ENCODE results near the gene CD300LG. TPM values are rescaled to one million over a fixed set of nuclear protein-coding genes. Genes with fewer than 3 reads are reported as not detected.

CD300LG gene
- polyA plus RNA-seq, 2 of the 4 experiments (the other 2 are of a cell fraction): not detected

GRCh38 chr17:43855061-43855460 is 8.1 kb downstream of the CD300LG start:
- Histone ChIP-seq H3K27ac (no peak overlapping the region), H3K9me3 (no peaks in the 10 kb centered on the region), H3K4me3 (no peak overlapping the region), H3K4me1 (peaks cover 2% of the 10 kb centered on the region; the same call in 1 of the 3 replicates), H3K4me2 (no peak overlapping the region)
- ChIA-PET POLR2A (no interaction called here), CTCF (interaction anchor here (0.8 to 13.9 kb wide), 6 partner anchors 11 to 161 kb away, joined by 3 to 168 read pairs (median 4); partner anchors contain the start of gene CD300LG)
- FAIRE-seq (no peak), DNase-seq (ENCODE audit: low read depth in 1 of 2, low spot score in 1 of 2) (no peak), ATAC-seq (no peak)
- 74% methylated on average over 9 of the region's 9 CpGs for WGBS (ENCODE audit: missing lambda C conversion rate)
- TF ChIP-seq HES2 (IDR thresholded peaks at IDR 0.05): no peak
- no peak for TF ChIP-seq SREBF2 (IDR thresholded peaks at IDR 0.05)

DNA sequence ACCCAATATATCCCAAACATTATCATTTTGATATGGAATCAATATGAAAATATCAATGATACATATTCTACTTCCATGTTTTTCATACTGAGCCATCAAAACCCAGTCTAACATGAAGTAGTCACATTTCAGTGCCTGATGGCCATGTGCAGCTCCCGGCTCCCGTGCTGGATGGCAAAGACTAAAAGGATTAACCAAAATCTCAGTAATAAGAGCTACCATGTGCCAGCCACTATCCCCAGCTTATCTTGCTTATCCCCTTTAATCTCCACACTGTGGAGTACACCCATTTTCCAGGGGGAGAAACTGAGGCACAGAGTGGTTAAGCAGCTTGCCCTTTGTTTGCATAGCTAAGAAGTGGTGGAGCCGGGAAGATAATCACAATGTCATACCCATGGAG is 9.2 kb downstream of the CD300LG start:
- no peak overlapping the region for H3K4me3 ChIP-seq
- TF ChIP-seq TFCP2L1 (CRISPR knock-in tag; IDR thresholded peaks at IDR 0.05) (no peak), CHD2 (IDR thresholded peaks at IDR 0.05; ENCODE audit: low read length, partially characterized antibody) (no peak), CEBPB (IDR thresholded peaks at IDR 0.05) (no peak), BHLHE40 (IDR thresholded peaks at IDR 0.05; ENCODE audit: low read depth, low read length) (no peak), SREBF2 (IDR thresholded peaks at IDR 0.05) (no peak), MYC (IDR thresholded peaks at IDR 0.05; ENCODE audit: borderline replicate concordance, low read length) (no peak), JUN (IDR thresholded peaks at IDR 0.05) (no peak), MAZ (IDR thresholded peaks at IDR 0.05; ENCODE audit: borderline replicate concordance, low read depth, low read length) (no peak)
- POLR2A ChIA-PET: interaction anchor here (1.4 kb wide), 1 partner anchor 10 kb away, joined by 3 read pairs; no protein-coding TSS in a partner anchor
- H3K27ac ChIP-seq: no peak overlapping the region
- DNase-seq (ENCODE audit: low read depth in 1 of 2, low spot score in 1 of 2) (no peak), ATAC-seq (no peak), FAIRE-seq (no peak)
- peaks cover 5% of the 10 kb centered on the region; the same call in 1 of the 3 replicates for H3K4me1 ChIP-seq
- CTCF ChIA-PET: interaction anchor here (1.1 to 13.9 kb wide), 5 partner anchors 12 to 227 kb away, joined by 3 to 168 read pairs (median 8); partner anchors contain the start of gene CD300LG
- H3K4me2 ChIP-seq: no peak overlapping the region
- WGBS (ENCODE audit: missing lambda C conversion rate): 76% methylated on average over 3 of the region's 3 CpGs
- H3K9me3 ChIP-seq: no peaks in the 10 kb centered on the region

DNA sequence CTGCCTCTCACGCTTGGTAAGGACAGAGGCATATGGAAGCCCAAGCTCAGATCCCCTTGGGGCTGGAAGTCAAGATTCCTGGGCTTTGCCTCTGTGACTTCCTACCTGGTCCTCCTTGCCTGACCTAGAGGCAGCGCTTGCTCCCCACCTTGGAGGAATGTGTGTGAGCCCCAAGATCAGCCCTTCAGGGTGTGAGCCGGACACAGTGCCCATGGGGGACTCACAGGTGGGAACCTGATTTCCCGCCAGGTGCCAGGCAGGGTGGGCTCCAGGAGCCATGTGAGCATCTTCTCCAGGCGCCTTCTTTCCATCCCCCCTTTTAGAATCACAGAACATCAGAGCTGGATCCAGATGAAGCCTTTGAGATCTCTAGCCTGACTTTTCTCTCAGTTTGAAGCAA is 10.2 kb downstream of the CD300LG start:
- POLR2A ChIA-PET: interaction anchor here (1.4 kb wide), 1 partner anchor 11 kb away, joined by 3 read pairs; no protein-coding TSS in a partner anchor
- CTCF ChIA-PET: interaction anchor here (1.1 to 13.9 kb wide), 7 partner anchors 13 to 226 kb away, joined by 3 to 168 read pairs (median 8); partner anchors contain the start of gene CD300LG
- H3K27ac ChIP-seq: no peak overlapping the region

GRCh38 chr17:43857957-43858600 is 11.1 kb downstream of the CD300LG start:
- DNase-seq (ENCODE audit: low read depth in 1 of 2, low spot score in 1 of 2): no peak
- Histone ChIP-seq H3K4me3 (no peak overlapping the region), H3K4me1 (peaks cover 5% of the 10 kb centered on the region; the same call in 1 of the 3 replicates), H3K9me3 (no peaks in the 10 kb centered on the region), H3K27ac (no peak overlapping the region), H3K4me2 (no peak overlapping the region)
- no peak for FAIRE-seq
- CTCF ChIA-PET: interaction anchor here (0.6 to 13.9 kb wide), 9 partner anchors 13 to 372 kb away, joined by 3 to 168 read pairs (median 4); partner anchors contain the start of gene CD300LG
- POLR2A ChIA-PET: no interaction called here
- WGBS (ENCODE audit: missing lambda C conversion rate): 38% methylated on average over 12 of the region's 12 CpGs
- ATAC-seq: no peak
- TF ChIP-seq NPAS2 (CRISPR knock-in tag; IDR thresholded peaks at IDR 0.05; ENCODE audit: borderline replicate concordance) (no peak), JUNB (IDR thresholded peaks at IDR 0.05) (no peak), ESRRA (IDR thresholded peaks at IDR 0.05; ENCODE audit: borderline replicate concordance, low read length) (no peak), ZFP36 (IDR thresholded peaks at IDR 0.05; ENCODE audit: borderline replicate concordance, partially characterized antibody) (no peak), RARB (CRISPR knock-in tag; IDR thresholded peaks at IDR 0.05) (no peak), EP300 (IDR thresholded peaks at IDR 0.05) (no peak), GATA3 (IDR thresholded peaks at IDR 0.05; ENCODE audit: borderline replicate concordance) (no peak), CHD2 (IDR thresholded peaks at IDR 0.05; ENCODE audit: low read length, partially characterized antibody) (no peak), JUN (IDR thresholded peaks at IDR 0.05) (no peak), KDM5A (IDR thresholded peaks at IDR 0.05) (no peak), SMC3 (IDR thresholded peaks at IDR 0.05) (no peak), FOSB (CRISPR knock-in tag; IDR thresholded peaks at IDR 0.05) (no peak), HOXA7 (CRISPR knock-in tag; IDR thresholded peaks at IDR 0.05) (no peak)

More for the DNA sequence above, 10.2 kb downstream of the CD300LG start:
- TF ChIP-seq CHD4 (IDR thresholded peaks at IDR 0.05; ENCODE audit: borderline replicate concordance): no peak
- TF ChIP-seq ZC3H11A (IDR thresholded peaks at IDR 0.05): no peak
- no peak for TF ChIP-seq PHF8 (IDR thresholded peaks at IDR 0.05; ENCODE audit: borderline replicate concordance, low read depth)
- no peak for TF ChIP-seq SREBF2 (IDR thresholded peaks at IDR 0.05)
- TF ChIP-seq KDM1A (IDR thresholded peaks at IDR 0.05; ENCODE audit: low read depth): no peak
- TF ChIP-seq RNF2 (IDR thresholded peaks at IDR 0.05; ENCODE audit: borderline replicate concordance, low read depth): no peak
- no peak for TF ChIP-seq FOSB (CRISPR knock-in tag; IDR thresholded peaks at IDR 0.05)
- no peak for TF ChIP-seq POLR2A (IDR thresholded peaks at IDR 0.05; ENCODE audit: low read length)
- TF ChIP-seq HES2 (IDR thresholded peaks at IDR 0.05): no peak
- no peak for TF ChIP-seq CBX8 (IDR thresholded peaks at IDR 0.05)
- TF ChIP-seq RAD21 (conservative IDR thresholded peaks at IDR 0.05 in 1 of 2, IDR thresholded peaks at IDR 0.05 in 1 of 2): no peak
- TF ChIP-seq MAFK (IDR thresholded peaks at IDR 0.05; ENCODE audit: partially characterized antibody): no peak
- TF ChIP-seq, protein P1, sequence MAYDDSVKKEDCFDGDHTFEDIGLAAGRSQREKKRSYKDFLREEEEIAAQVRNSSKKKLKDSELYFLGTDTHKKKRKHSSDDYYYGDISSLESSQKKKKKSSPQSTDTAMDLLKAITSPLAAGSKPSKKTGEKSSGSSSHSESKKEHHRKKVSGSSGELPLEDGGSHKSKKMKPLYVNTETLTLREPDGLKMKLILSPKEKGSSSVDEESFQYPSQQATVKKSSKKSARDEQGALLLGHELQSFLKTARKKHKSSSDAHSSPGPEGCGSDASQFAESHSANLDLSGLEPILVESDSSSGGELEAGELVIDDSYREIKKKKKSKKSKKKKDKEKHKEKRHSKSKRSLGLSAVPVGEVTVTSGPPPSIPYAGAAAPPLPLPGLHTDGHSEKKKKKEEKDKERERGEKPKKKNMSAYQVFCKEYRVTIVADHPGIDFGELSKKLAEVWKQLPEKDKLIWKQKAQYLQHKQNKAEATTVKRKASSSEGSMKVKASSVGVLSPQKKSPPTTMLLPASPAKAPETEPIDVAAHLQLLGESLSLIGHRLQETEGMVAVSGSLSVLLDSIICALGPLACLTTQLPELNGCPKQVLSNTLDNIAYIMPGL (CRISPR knock-in tag; IDR thresholded peaks at IDR 0.05; ENCODE audit: borderline replicate concordance): no peak
- Histone ChIP-seq H3K9me3 (no peaks in the 10 kb centered on the region), H3K4me3 (no peak overlapping the region), H3K4me2 (no peak overlapping the region), H3K4me1 (peaks cover 5% of the 10 kb centered on the region; the same call in 1 of the 3 replicates)
- no peak for DNase-seq (ENCODE audit: low read depth in 1 of 2, low spot score in 1 of 2)
- WGBS (ENCODE audit: missing lambda C conversion rate): 69% methylated on average over 5 of the region's 5 CpGs
- no peak for ATAC-seq
- FAIRE-seq: no peak
